ENCODE results near the gene TMC1.
"Not testable (repeated sequence)": the region's sequence is repeated elsewhere in the genome, so short reads cannot be mapped to it uniquely, and the experiment has no call there.

Gene TMC1

GRCh38 chr9:72497447-72498046 lies 23.9 kb upstream of the TMC1 start:
- Mint-ChIP-seq H3K36me3 (no peaks in the 10 kb centered on the region), H3K9me3 (no peaks in the 10 kb centered on the region), H3K4me1 (no peaks in the 10 kb centered on the region), H3K27me3 (no peaks in the 10 kb centered on the region), H3K27ac (no peak overlapping the region), H3K4me3 (no peak overlapping the region)

GRCh38 chr9:72506615-72507014 lies 14.8 kb upstream of the TMC1 start:
- no peak overlapping the region for H3K27ac Mint-ChIP-seq
- H3K27me3 Mint-ChIP-seq, result no peaks in the 10 kb centered on the region
- H3K36me3 Mint-ChIP-seq, result no peaks in the 10 kb centered on the region
- H3K4me1 Mint-ChIP-seq, result peaks cover 15% of the 10 kb centered on the region
- H3K4me3 Mint-ChIP-seq, result no peak overlapping the region
- H3K9me3 Mint-ChIP-seq, result no peaks in the 10 kb centered on the region

- Mint-ChIP-seq H3K9me3 (no peaks in the 10 kb centered on the region), H3K4me1 (peaks cover 15% of the 10 kb centered on the region), H3K27ac (peak overlapping the region; percentile 21), H3K27me3 (no peaks in the 10 kb centered on the region), H3K36me3 (no peaks in the 10 kb centered on the region), H3K4me3 (no peak overlapping the region)
These were observed 12.4 kb upstream of the TMC1 start for GRCh38 chr9:72509053-72509452.

GRCh38 chr9:72509635-72510034 lies 11.8 kb upstream of the TMC1 start:
- Mint-ChIP-seq H3K4me1 (peaks cover 15% of the 10 kb centered on the region), H3K27me3 (no peaks in the 10 kb centered on the region), H3K4me3 (peak overlapping the region; percentile 30), H3K36me3 (no peaks in the 10 kb centered on the region), H3K27ac (peak overlapping the region; percentile 36), H3K9me3 (no peaks in the 10 kb centered on the region)

GRCh38 chr9:72521011-72521410 lies 397 bp upstream of the TMC1 start:
- H3K4me1 Mint-ChIP-seq, result peaks cover 16% of the 10 kb centered on the region
- H3K27me3 Mint-ChIP-seq, H3K4me3 Mint-ChIP-seq, H3K27ac Mint-ChIP-seq, H3K9me3 Mint-ChIP-seq, H3K36me3 Mint-ChIP-seq: not testable (repeated sequence)

GRCh38 chr9:72524820-72525540 lies 3.6 kb downstream of the TMC1 start:
- Mint-ChIP-seq H3K9me3 (no peaks in the 10 kb centered on the region), H3K27ac (no peak overlapping the region), H3K4me1 (peaks cover 44% of the 10 kb centered on the region), H3K27me3 (no peaks in the 10 kb centered on the region), H3K36me3 (no peaks in the 10 kb centered on the region), H3K4me3 (no peak overlapping the region)

- Mint-ChIP-seq H3K27ac (peak overlapping the region; percentile 90), H3K9me3 (no peaks in the 10 kb centered on the region), H3K27me3 (no peaks in the 10 kb centered on the region), H3K4me1 (peaks cover 44% of the 10 kb centered on the region), H3K4me3 (peak overlapping the region; percentile 82), H3K36me3 (no peaks in the 10 kb centered on the region)
These were observed 5.7 kb downstream of the TMC1 start for GRCh38 chr9:72526901-72527800.

GRCh38 chr9:72527801-72528195 lies 6.4 kb downstream of the TMC1 start:
- Mint-ChIP-seq H3K27me3 (no peaks in the 10 kb centered on the region), H3K4me1 (peaks cover 44% of the 10 kb centered on the region), H3K27ac (peak overlapping the region; percentile 90), H3K9me3 (no peaks in the 10 kb centered on the region), H3K4me3 (peak overlapping the region; percentile 82), H3K36me3 (no peaks in the 10 kb centered on the region)

- Mint-ChIP-seq H3K4me3 (no peak overlapping the region), H3K27me3 (no peaks in the 10 kb centered on the region), H3K4me1 (peaks cover 42% of the 10 kb centered on the region), H3K9me3 (no peaks in the 10 kb centered on the region), H3K36me3 (no peaks in the 10 kb centered on the region), H3K27ac (no peak overlapping the region)
These were observed 8.1 kb downstream of the TMC1 start for GRCh38 chr9:72529531-72529930.

- Mint-ChIP-seq H3K27ac (no peak overlapping the region), H3K9me3 (no peaks in the 10 kb centered on the region), H3K4me1 (peaks cover 6% of the 10 kb centered on the region), H3K36me3 (peaks cover 4% of the 10 kb centered on the region), H3K4me3 (no peak overlapping the region), H3K27me3 (no peaks in the 10 kb centered on the region)
These were observed 11.9 kb downstream of the TMC1 start for GRCh38 chr9:72533322-72533721.

- no peaks in the 10 kb centered on the region for H3K27me3 Mint-ChIP-seq
- H3K9me3 Mint-ChIP-seq, result no peaks in the 10 kb centered on the region
- H3K4me1 Mint-ChIP-seq, result peaks cover under 1% of the 10 kb centered on the region
- no peak overlapping the region for H3K27ac Mint-ChIP-seq
- H3K36me3 Mint-ChIP-seq, result peaks cover 4% of the 10 kb centered on the region
- H3K4me3 Mint-ChIP-seq, result no peak overlapping the region
These were observed 13.5 kb downstream of the TMC1 start for GRCh38 chr9:72534931-72535330.

- H3K9me3 Mint-ChIP-seq, result no peaks in the 10 kb centered on the region
- no peaks in the 10 kb centered on the region for H3K4me1 Mint-ChIP-seq
- H3K4me3 Mint-ChIP-seq, result no peak overlapping the region
- H3K27me3 Mint-ChIP-seq, result no peaks in the 10 kb centered on the region
- H3K27ac Mint-ChIP-seq, result no peak overlapping the region
- peaks cover 4% of the 10 kb centered on the region for H3K36me3 Mint-ChIP-seq
These were observed 15.7 kb downstream of the TMC1 start for GRCh38 chr9:72537011-72537545.

- no peaks in the 10 kb centered on the region for H3K27me3 Mint-ChIP-seq
- no peaks in the 10 kb centered on the region for H3K9me3 Mint-ChIP-seq
- H3K27ac Mint-ChIP-seq, result no peak overlapping the region
- H3K4me1 Mint-ChIP-seq, result no peaks in the 10 kb centered on the region
- H3K36me3 Mint-ChIP-seq, result peaks cover 4% of the 10 kb centered on the region
- H3K4me3 Mint-ChIP-seq, result no peak overlapping the region
These were observed 16.3 kb downstream of the TMC1 start for GRCh38 chr9:72537671-72538070.

- no peak overlapping the region for H3K27ac Mint-ChIP-seq
- no peak overlapping the region for H3K4me3 Mint-ChIP-seq
- H3K36me3 Mint-ChIP-seq, result peaks cover 4% of the 10 kb centered on the region
- H3K9me3 Mint-ChIP-seq, result no peaks in the 10 kb centered on the region
- H3K4me1 Mint-ChIP-seq, result no peaks in the 10 kb centered on the region
- no peaks in the 10 kb centered on the region for H3K27me3 Mint-ChIP-seq
These were observed 17.7 kb downstream of the TMC1 start for GRCh38 chr9:72538921-72539702.

GRCh38 chr9:72539824-72540347 lies 18.5 kb downstream of the TMC1 start:
- Mint-ChIP-seq H3K27ac (no peak overlapping the region), H3K27me3 (no peaks in the 10 kb centered on the region), H3K4me3 (no peak overlapping the region)

More at GRCh38 chr9:72539824-72540347, 18.5 kb downstream of the TMC1 start:
- Mint-ChIP-seq H3K36me3 (peaks cover 4% of the 10 kb centered on the region), H3K9me3 (no peaks in the 10 kb centered on the region), H3K4me1 (no peaks in the 10 kb centered on the region)
